SK-N-MC (cell line): ENCODE data around the gene ARRB2.

Experiments
- EZH2 ChIP-seq: fragments of 200-600 bp; sonication (generic); IDR thresholded peaks from one replicate; pipeline ENCODE4 v1.6.1; 2017; ENCODE audit warnings: antibody characterized with exemption
- POLR2AphosphoS5 ChIP-seq: IDR thresholded peaks from 2 replicates; pipeline ENCODE4 v1.6.1; 2012; ENCODE audit warnings: mild to moderate bottlenecking, low read depth, low read length, borderline replicate concordance

DNA sequence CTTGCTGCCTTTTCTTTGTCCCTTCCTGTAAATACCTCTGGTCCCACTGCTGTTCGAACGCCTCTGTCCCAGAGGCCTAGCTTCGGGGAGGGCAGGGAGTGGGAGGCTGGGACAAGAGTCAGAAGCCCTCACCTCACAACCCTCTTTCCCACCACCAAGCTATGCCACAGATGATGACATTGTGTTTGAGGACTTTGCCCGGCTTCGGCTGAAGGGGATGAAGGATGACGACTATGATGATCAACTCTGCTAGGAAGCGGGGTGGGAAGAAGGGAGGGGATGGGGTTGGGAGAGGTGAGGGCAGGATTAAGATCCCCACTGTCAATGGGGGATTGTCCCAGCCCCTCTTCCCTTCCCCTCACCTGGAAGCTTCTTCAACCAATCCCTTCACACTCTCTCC lies 10.4 kb downstream of the ARRB2 start:
- TF ChIP-seq POLR2AphosphoS5 = no peak
- TF ChIP-seq EZH2 = no peak
